RWPE1 (cell line): ENCODE results near the gene U2AF1L4.

Source experiments
- CTCF ChIA-PET: fragments of 350-600 bp; sonication (Branson Sonifier 250); formaldehyde crosslinking; extraction: SDS; loops from one replicate; lab custom pipeline; 2021; lab: Yijun Ruan, JAX
- POLR2A ChIA-PET: fragments of 400-600 bp; formaldehyde crosslinking; extraction: SDS; loops from one replicate; lab custom pipeline; 2020; ENCODE audit warnings: antibody characterized with exemption; ENCODE audit not compliant: low non-redundant PET; lab: Yijun Ruan, JAX
- DNase-seq: peaks from one replicate; pipeline ENCODE4 v3.0.0; 2012; ENCODE audit warnings: low spot score
- H3K27ac ChIP-seq: fragments of 450-650 bp; 2 replicates; pipeline ENCODE4 v1.5.1; 2017
- CTCF ChIP-seq: fragments of 450-650 bp; conservative IDR thresholded peaks from 2 replicates; pipeline ENCODE4 v1.5.1; 2017; ENCODE audit warnings: low read depth, mild to moderate bottlenecking

The U2AF1L4 gene

GRCh38 chr19:35745328-35746086 is at the start of gene U2AF1L4, which contains the start of gene PSENEN:
U2AF1L4 (minus strand) TSS chr19:35745418; CDS start chr19:35745391, 27 bp downstream.
PSENEN (plus strand) TSS chr19:35745651; CDS start chr19:35745931, 280 bp downstream.
- CTCF ChIA-PET: interaction anchor here (0.7 kb wide), 1 partner anchor 235 kb away, joined by 3 read pairs; no protein-coding TSS in a partner anchor
- peak within 1 kb of the TSS; percentile 98 for H3K27ac ChIP-seq
- POLR2A ChIA-PET: interaction anchor here (0.6 kb wide), 2 partner anchors 79 to 127 kb away, joined by 4 read pairs; partner anchors contain the start of gene UPK1A
- DNase-seq: peak; percentile 97
- TF ChIP-seq CTCF: no peak

GRCh38 chr19:35793381-35794165 is 48.4 kb upstream of the U2AF1L4 start:
- DNase-seq: no peak
- H3K27ac ChIP-seq: no peak overlapping the region
- ChIA-PET CTCF (no interaction called here), POLR2A (no interaction called here)
- TF ChIP-seq CTCF: no peak

- CTCF ChIA-PET: no interaction called here
- TF ChIP-seq CTCF: no peak
- H3K27ac ChIP-seq: no peak overlapping the region
- DNase-seq: no peak
- POLR2A ChIA-PET: no interaction called here
Observed at GRCh38 chr19:35792888-35793287, 47.7 kb upstream of the U2AF1L4 start.

- POLR2A ChIA-PET: no interaction called here
Observed at GRCh38 chr19:35792312-35792711, 47.1 kb upstream of the U2AF1L4 start.

GRCh38 chr19:35791814-35792279 is 46.6 kb upstream of the U2AF1L4 start:
- ChIA-PET POLR2A (no interaction called here), CTCF (no interaction called here)
- DNase-seq: no peak
- H3K27ac ChIP-seq: no peak overlapping the region
- TF ChIP-seq CTCF: no peak

More at GRCh38 chr19:35792312-35792711, 47.1 kb upstream of the U2AF1L4 start:
- CTCF ChIA-PET: no interaction called here
- no peak for DNase-seq
- TF ChIP-seq CTCF: no peak
- H3K27ac ChIP-seq: no peak overlapping the region
